GM21528 (cell line): ENCODE measurements around the gene SIPA1L3.

ENCODE experiments used
- ATAC-seq: cut with Tn5 transposase; IDR thresholded peaks from one replicate; pipeline ENCODE4 v1.9.1; 2021; ENCODE audit warnings: mild to moderate bottlenecking, moderate library complexity; ENCODE audit not compliant: unreplicated experiment, low FRiP score

Gene SIPA1L3

DNA sequence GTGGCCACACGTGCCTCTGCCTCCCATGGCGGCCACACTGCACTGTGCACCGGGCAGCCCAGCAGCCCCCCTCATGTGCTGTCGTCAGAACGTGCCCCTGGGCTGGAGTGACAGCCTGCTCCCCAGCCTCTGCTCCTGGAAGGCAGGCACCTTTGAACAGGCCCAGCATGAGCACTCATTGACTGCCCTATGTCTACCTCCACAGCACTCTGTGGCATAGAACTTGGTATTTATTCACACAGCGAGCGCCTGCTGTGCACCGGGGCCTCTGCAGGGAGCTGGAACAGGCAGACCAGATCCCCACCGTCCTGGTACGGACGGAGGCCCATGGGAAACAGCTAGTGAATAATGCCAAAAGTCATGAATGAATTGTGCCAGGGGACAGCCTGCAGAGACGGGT is 263.3 kb downstream of the SIPA1L3 start:
- no peak for ATAC-seq

DNA sequence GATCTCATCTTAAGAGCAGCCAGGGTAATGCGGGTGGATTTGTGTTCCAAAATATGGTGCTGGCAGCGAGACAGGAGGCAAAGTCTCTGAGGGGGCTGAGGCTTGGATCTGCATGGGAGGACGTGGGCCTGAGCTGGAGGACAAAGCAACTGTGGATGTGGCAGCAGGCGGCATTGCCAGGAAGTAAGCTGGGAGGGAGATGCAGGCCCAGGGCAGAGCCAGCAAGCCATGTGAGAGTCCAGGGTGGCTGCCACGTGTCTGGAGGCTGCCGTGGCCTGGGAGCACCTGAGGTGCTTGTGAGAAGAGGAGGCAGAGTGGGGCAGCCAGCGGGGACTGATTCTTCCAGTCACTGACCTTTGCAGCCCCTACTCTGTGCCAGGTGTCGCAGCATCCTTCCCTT is 265.0 kb downstream of the SIPA1L3 start:
- ATAC-seq: no peak

DNA sequence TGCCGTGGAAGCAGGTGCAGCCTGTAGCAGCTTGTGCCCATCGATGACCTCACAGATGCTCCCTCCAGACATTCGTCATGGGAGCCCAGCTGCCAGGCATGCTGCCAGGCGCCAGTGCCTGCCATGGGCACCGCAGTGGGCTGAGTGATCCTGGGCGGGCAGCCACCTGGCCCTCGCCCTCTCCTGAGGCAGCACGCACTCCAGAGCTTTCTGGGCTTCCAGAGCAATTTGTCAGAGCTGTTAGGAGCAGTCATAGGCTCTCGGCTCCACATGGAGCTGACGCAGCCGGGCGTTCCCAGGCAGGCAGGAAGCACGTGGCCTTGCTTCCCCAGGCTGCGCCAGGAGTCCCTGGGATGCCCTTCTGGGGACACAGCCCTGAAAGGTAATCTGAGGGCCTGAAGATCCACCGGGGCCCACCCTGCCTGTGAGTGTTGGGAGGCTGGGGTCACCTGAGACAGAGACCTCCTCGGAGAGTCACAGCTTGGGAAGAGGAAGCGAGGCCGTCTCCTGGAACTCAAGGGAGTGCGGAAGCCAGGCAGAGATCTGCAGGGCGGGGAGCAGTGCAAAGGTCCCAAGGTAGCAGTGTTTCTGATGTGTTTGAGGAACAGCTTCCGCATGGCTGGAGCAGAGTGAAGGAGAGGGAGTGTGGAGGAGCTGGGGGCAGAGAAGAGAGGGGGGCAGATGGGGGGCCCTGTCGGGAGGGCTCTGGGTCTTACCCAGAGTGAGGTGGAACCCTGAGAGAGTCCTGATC is 266.5 kb downstream of the SIPA1L3 start:
- no peak for ATAC-seq

DNA sequence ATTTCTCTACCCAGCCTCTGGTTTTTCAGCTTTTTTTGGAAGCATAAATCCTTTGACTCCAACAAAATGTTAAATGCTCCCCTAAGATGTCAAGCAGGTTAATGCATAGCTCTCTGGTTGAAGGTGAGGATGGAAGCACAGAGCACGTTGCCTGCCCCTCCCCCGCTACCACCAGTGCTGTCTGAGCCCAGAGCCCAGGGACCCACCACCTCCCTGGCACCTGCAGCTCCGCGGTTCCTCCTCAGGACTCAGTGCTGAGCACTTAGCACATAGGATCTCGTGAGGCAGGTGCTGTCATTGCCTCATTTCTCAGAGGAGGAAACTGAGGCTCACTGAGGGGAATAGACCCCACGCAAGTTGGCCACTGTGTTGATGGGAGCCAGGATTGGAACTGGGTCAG is 268.4 kb downstream of the SIPA1L3 start:
- no peak for ATAC-seq

GRCh38 chr19:38180071-38180470 is 273.1 kb downstream of the SIPA1L3 start:
- no peak for ATAC-seq

- no peak for ATAC-seq
Observed at GRCh38 chr19:38182536-38183210, 275.7 kb downstream of the SIPA1L3 start.

GRCh38 chr19:38183251-38183897 is 276.4 kb downstream of the SIPA1L3 start:
- no peak for ATAC-seq

GRCh38 chr19:38184815-38185214 is 277.8 kb downstream of the SIPA1L3 start:
- ATAC-seq: no peak

DNA sequence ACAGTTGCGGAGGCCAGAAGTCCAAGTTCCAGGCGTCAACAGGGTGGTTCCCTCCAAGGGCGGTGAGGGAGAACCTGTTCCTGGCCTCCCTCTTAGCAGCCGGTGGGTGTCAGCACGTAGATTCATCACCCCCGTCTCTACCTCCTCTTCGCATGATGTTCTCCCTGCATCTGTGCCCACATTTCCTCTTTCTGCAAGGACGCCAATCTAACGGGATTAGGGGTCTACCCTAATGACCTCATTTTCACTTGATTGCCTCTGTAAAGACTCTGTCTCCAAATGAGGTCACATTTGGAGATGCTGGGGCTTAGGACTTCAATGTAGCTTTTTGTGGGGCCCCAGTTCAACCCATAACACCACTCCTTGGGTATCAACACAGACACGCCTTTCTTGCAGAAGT is 278.6 kb downstream of the SIPA1L3 start:
- ATAC-seq: no peak

DNA sequence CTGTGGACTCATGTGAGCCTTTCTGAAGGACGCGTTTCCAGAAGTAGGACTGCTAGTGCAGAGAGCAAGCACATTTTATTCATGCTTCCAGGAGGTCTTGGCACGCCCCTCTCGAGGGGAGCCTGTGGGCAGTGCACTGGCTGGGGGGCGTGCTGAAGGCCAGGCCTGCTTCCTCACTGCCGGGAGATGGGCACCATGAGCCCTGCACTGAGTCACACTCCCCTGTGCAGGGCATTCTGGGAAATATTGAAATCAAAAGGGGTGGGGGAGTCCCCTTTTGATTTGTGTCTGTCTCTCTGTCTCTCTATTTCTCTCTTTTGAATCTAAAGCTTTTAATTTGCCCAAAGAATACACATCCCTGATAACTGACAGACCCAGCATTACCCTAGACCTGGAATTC is 283.1 kb downstream of the SIPA1L3 start:
- no peak for ATAC-seq

DNA sequence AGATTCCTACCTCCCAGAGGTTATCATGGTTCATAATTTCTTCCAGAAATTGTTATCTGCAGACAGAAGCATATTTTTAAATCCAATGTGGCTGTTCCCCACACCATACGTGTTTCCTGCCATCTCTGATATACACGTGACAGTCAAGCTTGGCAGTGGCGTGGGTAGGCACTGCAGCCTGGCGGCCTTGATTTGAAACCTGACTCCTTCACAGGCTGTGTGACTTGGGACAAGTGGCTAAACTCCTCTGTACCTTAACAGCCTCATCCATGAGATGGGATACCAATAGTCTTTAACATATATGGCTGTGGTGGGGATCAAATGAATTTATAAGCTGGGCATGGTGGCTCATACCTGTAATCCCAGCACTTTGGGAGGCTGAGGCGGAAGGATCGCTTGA is 283.8 kb downstream of the SIPA1L3 start:
- ATAC-seq: no peak

- ATAC-seq: no peak
Observed at GRCh38 chr19:38191747-38192146, 284.7 kb downstream of the SIPA1L3 start.

GRCh38 chr19:38193445-38193844 is 286.4 kb downstream of the SIPA1L3 start:
- ATAC-seq: no peak

DNA sequence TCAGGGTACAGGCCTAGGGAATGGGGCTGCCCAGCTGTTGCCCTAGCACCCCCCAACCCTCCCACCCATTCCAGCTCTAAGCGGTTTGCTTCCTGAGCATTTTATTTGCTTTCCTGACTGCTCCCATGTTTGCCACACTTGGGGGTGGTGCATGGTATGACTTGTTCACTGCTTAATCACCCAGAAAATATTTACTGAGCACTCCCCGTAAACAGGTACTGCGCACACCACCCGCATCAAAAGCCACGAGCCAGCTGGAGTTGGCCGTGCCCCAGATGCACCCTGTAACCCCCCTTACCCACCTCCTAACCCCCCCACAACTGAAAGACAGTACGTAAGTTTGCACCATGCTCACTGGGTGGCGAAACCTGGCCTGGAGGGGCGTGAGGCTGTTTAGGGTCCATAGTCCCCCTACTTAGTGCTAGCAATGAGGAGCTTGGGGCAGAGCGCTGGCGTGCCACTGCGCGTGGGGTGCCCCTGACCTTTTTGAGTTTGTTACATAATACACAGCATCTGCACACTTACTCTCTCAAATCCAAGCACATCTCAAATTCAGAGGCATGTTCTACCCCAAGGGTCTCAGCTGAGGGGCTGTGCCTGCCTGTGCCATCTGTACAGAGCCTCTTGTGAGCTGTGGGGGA is 287.2 kb downstream of the SIPA1L3 start:
- no peak for ATAC-seq

DNA sequence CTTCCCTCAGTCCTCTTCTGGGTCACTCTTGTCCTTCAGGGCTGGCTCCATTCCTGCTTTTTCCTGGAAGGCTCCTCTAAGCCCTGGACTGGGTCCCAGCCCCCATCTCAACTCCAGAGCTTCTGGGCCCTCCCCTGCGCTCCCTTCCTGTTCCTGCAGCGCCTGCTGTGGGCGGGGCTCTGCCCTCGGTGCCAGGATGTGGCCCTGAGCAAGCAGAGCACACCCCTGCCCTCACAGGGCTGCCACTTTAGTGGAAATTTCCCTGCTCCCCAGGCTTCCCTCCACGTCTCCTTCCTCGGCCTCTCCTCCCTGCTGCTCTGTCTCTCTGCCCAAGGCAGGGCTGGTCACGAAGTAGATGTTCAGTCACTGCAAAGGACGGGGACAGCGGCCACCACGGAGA is 288.2 kb downstream of the SIPA1L3 start:
- no peak for ATAC-seq

GRCh38 chr19:38196245-38196837 is 289.3 kb downstream of the SIPA1L3 start:
- no peak for ATAC-seq

DNA sequence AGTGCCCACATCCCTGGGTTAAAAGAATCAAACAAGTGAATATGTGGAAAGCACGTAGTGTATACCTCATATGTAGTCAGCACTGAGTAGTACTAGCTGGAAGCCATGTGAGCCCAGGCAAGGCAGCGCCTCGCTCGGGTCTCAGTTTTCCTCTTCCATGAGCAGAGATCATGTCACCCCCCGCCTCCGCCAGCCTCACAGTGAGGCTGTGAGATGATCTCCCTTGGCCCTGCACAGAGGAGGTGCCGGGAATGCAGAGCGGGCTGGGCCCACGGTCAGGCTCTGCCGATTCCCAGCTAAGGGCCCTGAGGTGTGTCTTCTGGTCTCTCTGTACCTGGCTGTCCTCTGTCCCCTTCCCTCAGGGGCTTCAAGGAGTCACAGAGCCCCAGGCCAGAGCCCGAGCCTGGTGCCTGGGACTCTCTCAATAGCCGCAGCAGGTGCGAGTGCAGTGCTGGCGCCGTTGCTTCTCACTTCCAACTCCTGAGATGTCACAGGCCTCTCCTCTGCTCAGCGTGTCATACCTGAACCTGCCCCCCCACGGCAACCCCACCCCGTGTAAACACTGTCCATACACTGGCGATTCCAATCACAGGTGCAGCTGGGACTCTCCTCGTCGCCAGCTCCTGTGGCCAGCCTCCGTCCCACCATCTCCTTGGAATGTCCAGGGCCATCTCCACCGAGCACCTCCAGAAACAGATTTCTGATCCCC is 290.1 kb downstream of the SIPA1L3 start:
- no peak for ATAC-seq

DNA sequence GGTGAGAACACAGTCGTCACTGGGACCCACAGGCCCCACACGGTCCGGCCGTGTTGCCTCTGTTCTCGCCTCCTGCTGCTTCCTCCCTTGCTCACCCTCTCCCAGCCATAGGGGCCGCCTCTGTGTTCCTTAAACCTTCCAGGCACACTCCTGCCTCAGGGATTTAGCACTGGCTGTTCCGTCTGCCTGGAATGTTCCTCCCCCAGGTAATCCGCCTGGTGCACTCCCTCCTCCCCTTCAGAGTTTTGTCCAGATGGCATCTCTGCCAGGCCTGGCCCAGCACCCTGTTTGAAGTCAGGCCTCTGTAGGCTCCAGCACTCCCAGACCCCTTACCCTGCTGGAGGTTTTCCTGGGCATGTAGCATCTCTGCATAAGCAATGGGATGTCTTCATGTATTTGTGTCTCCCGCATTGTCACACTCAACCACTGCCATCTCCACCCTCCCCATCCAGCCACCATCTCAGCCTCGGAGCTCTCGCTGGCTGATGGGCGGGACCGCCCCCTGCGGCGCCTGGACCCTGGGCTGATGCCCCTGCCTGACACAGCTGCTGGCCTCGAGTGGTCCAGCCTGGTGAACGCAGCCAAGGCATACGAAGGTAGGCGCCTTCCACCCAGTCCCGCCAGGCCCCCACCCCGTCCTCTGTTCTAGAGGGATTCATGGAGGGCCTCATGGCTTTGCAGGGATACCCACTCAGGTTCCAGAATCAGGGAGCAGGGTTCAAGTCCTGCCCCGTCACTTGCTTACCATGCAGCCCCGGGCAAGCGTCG is 291.1 kb downstream of the SIPA1L3 start:
- ATAC-seq: no peak

DNA sequence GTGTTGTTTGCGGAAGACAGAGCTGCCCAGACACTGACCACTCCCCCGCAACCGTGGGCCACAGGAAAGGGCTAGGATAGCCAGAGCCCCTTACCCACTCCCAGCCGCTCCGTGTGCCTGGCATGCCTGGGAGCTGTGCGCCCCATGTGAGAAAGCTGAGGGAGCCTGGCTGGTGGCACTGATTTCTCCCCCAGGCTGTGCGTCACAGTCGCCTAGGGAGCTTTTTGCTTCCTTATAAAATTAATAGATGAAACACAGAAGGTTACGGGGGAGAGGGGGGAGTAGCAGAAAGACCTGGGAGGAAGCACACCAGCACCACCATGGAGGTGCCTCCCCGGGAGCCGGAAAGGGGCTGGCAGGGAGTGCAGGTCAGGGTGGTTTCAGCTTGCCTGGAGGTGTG is 292.3 kb downstream of the SIPA1L3 start:
- no peak for ATAC-seq

- no peak for ATAC-seq
Observed at GRCh38 chr19:38201731-38202130, 294.7 kb downstream of the SIPA1L3 start.
